Fibroblast of skin of scalp (primary cell): ENCODE measurements around the gene SPACA1. TPM values are rescaled to one million over a fixed set of nuclear protein-coding genes. Genes with fewer than 3 reads are reported as not detected.
"Not testable (repeated sequence)": the region's sequence is repeated elsewhere in the genome, so short reads cannot be mapped to it uniquely, and the experiment has no call there.

Experiments
- DNase-seq: peaks from one replicate; pipeline ENCODE4 v3.0.0-alpha.2; 2013
- polyA plus RNA-seq, 2 experiments: library from polyadenylated mRNA; unstranded; fragments of 120-200 nt; gene quantifications; one replicate each; pipeline ENCODE4 v1.2.1, GENCODE V29; 2013; ENCODE audit not compliant: insufficient read length in 2 of 2

SPACA1 gene
- polyA plus RNA-seq (2013, experiment 1 of 2; ENCODE audit: insufficient read length), result not detected
- polyA plus RNA-seq (2013, experiment 2 of 2; ENCODE audit: insufficient read length), result not detected

GRCh38 chr6:88047510-88048150 lies at the start of gene SPACA1:
Gene SPACA1, plus strand, starts transcription at chr6:88047841. Its CDS starts 65 bp downstream, at chr6:88047906.
- DNase-seq, result no peak

- DNase-seq, result no peak
Observed at GRCh38 chr6:88000713-88001112, 46.9 kb upstream of the SPACA1 start.

- DNase-seq, result not testable (repeated sequence)
Observed at GRCh38 chr6:88001279-88001678, 46.4 kb upstream of the SPACA1 start.

- DNase-seq, result no peak
Observed at GRCh38 chr6:88004707-88005106, 42.9 kb upstream of the SPACA1 start.

- DNase-seq, result no peak
Observed at GRCh38 chr6:88006557-88006956, 41.1 kb upstream of the SPACA1 start.

GRCh38 chr6:88008411-88008810 lies 39.2 kb upstream of the SPACA1 start:
- peak; percentile 42 for DNase-seq

- peak; percentile 60 for DNase-seq
Observed at GRCh38 chr6:88008831-88009231, 38.8 kb upstream of the SPACA1 start.

GRCh38 chr6:88013015-88013414 lies 34.6 kb upstream of the SPACA1 start:
- no peak for DNase-seq

GRCh38 chr6:88013554-88013953 lies 34.1 kb upstream of the SPACA1 start:
- DNase-seq, result no peak

GRCh38 chr6:88020439-88020838 lies 27.2 kb upstream of the SPACA1 start:
- DNase-seq, result no peak

GRCh38 chr6:88024696-88025095 lies 22.9 kb upstream of the SPACA1 start:
- DNase-seq, result no peak

- no peak for DNase-seq
Observed at GRCh38 chr6:88031550-88031949, 16.1 kb upstream of the SPACA1 start.

- no peak for DNase-seq
Observed at GRCh38 chr6:88044530-88044929, 3.1 kb upstream of the SPACA1 start.

GRCh38 chr6:88045521-88046136 lies 2.0 kb upstream of the SPACA1 start:
- DNase-seq, result no peak

GRCh38 chr6:88048578-88048977 lies 937 bp downstream of the SPACA1 start:
- DNase-seq, result no peak

- DNase-seq, result peak; percentile 33
Observed at GRCh38 chr6:88050140-88050818, 2.6 kb downstream of the SPACA1 start.

- DNase-seq, result no peak
Observed at GRCh38 chr6:88059191-88059590, 11.6 kb downstream of the SPACA1 start.

- DNase-seq, result no peak
Observed at GRCh38 chr6:88062376-88062775, 14.7 kb downstream of the SPACA1 start.

- DNase-seq, result no peak
Observed at GRCh38 chr6:88072462-88072861, 24.8 kb downstream of the SPACA1 start.

GRCh38 chr6:88074791-88075190 lies 27.1 kb downstream of the SPACA1 start:
- no peak for DNase-seq

- no peak for DNase-seq
Observed at GRCh38 chr6:88077305-88077704, 29.7 kb downstream of the SPACA1 start.

GRCh38 chr6:88086792-88087191 lies 39.2 kb downstream of the SPACA1 start:
- DNase-seq, result no peak

GRCh38 chr6:88089708-88090107 lies 42.1 kb downstream of the SPACA1 start:
- DNase-seq, result no peak
